Activated effector memory CD4-positive, alpha-beta T cell treated with anti-CD3 and anti-CD28 coated beads, Interleukin-2, amount 50 U/mL, for 16 hours (primary cell): Measurements from ENCODE around the gene PSMD5.
"Not testable (repeated sequence)": the region's sequence is repeated elsewhere in the genome, so short reads cannot be mapped to it uniquely, and the experiment has no call there.

Source experiments
- DNase-seq: peaks from one replicate; pipeline ENCODE4 v3.0.0-alpha.2; 2020

The PSMD5 gene

DNA sequence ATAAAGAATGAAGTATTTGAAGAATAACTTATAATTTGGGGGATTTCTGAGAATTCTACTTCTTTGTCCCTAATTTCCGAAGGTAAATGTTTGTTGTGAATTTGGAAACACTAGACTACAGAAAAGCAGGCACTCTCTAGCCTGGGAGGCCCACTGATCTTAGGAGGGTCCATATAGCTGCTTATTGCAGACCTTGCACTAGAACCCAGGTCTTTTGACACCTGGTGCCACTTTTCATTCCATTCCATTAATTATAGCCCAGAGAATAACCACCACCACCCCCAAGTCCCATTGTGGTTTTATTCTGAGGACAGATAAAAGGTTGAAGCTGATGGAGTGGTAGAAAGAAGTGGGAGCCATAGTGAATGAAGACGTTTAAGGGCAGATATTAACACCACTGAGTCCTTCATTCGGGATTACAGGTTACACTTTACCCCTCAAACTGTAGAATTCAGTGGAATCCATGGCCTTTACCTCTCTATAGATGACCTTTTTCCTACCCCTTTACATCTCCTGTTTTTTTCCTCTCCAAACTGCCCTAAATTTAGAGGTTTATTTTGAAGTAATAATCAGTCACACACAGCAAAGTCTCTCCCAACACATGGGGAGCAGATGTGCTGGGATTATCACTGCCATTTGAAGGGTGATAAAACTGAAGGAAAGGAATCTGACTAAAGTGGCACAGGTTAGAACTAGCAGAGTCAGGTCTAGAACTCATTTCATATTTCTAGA is 12.0 kb upstream of the PSMD5 start:
- no peak for DNase-seq

- DNase-seq = no peak
These were observed 10.5 kb upstream of the PSMD5 start for GRCh38 chr9:120853198-120853597.

- DNase-seq = no peak
These were observed 9.7 kb upstream of the PSMD5 start for GRCh38 chr9:120852240-120853010.

DNA sequence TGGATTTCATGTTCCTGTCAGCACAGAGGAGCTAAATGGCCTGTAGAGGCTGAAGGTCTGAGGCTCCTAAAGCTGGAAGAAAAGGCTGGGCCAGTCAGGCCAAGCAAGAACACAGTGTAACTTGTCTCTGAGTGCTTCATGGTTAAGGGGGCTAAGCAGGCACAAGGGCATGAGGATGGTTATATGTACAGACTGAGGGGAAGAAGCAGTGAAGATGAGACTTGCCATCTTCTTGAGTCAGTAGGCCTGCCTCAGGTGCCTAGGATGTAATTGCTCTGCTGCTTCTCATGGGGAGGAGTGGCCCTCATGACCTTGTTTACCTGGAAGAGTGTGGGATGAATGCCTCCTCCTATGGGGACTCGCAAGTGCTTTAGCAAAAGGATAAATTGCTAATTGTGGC is 8.7 kb upstream of the PSMD5 start:
- DNase-seq = no peak

- DNase-seq = no peak
These were observed 7.6 kb upstream of the PSMD5 start for GRCh38 chr9:120850315-120850714.

DNA sequence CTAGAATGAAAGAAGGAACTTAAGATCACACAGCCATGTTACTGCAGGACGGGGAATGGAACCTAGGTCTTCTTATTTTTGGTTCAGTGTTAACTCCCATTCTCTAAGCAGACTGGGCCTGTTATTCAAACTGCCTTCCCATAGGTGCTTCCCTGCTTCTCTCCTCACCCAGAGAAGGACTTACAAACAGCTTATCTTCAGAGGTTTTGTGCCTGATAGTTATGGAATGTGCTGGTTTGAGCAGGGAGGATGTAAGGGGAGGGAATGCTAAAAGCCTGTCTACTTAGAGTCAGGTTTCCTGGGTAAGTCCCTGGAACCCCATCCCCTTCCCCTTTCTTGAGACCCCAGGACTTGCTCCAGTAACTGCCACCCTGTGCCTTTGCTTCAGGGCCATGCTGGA is 4.2 kb upstream of the PSMD5 start:
- no peak for DNase-seq

GRCh38 chr9:120846251-120846889 is 3.6 kb upstream of the PSMD5 start:
- no peak for DNase-seq

GRCh38 chr9:120845255-120845654 is 2.5 kb upstream of the PSMD5 start:
- DNase-seq = peak; percentile 79

DNA sequence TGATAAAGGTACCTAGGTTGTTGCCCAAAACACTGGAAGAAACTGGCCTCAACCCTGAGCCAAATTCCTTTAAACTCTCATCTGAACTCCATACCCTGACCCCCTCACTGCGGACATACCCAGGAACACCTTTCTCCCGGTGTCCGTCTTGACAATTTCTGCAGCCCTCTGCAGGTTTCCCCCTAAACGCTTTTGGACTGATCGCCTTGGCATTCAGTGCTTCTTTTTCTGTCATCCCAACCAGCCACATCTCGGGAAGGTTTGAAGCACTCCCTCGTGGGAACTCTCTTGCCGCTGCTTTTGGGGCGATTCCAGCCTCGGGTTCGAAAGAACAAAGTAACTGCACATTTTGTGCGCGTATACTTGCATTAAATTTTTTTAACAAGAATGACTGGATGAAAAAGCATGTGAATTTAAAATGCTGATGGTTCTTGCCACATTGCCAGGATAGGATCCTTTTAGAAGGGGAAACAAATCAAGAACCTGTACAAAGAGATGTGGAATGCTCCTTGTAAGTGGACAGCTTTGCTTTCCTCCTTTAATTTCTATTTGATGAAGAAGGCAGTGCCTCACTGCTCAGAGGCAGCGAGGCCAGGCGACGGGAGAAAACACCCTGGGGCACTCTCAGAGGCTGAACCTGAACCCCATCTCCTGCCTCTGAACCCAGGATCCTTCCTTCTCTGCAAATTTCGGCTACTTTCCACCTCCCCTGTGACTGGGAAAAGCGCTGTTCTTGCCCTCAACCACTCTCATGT is 615 bp downstream of the PSMD5 start:
- no peak for DNase-seq

GRCh38 chr9:120839146-120839545 is 3.6 kb downstream of the PSMD5 start:
- no peak for DNase-seq

- DNase-seq = no peak
These were observed 4.8 kb downstream of the PSMD5 start for GRCh38 chr9:120837921-120838320.

- DNase-seq = no peak
These were observed 9.4 kb downstream of the PSMD5 start for GRCh38 chr9:120833325-120833724.

GRCh38 chr9:120832807-120833206 is 9.9 kb downstream of the PSMD5 start:
- no peak for DNase-seq

GRCh38 chr9:120830865-120831264 is 11.9 kb downstream of the PSMD5 start:
- no peak for DNase-seq

DNA sequence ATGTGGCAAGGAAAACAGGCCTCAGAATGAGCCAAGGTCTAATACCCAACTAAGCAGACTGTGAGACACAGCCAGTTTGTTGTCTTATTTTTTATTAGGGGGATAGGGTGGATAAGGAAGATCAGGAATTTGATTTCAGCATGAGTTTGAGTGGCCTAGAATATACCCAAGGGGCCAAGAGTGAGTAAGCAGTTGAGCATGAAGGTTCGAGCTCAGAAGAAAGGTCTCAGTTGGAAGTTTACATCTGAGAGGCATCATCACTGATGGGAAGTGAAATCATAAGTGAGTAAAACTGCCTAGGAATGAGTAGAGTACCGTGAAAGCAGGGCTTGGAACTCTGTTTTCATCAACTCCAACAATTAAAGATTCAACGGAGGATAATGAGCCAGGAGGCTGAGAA is 12.6 kb downstream of the PSMD5 start:
- DNase-seq = no peak

DNA sequence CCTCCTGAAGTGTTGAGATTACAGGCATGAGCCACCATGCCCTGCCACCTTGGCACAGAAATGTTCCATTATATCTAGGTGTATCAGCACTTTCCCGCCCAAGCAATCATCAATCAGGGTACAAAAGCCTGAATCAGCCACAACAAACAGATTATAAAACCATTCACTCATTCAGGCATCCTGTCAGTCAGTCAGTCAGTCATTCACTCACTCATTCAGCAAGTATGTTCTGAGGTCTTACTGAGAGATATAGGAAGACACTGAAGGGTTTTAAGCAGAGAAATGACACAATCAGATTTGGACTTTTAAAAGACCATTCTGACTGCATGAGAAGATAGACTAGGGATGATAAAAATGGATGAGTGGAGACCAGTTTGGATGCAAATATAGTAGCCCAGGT is 13.1 kb downstream of the PSMD5 start:
- no peak for DNase-seq

- no peak for DNase-seq
These were observed 22.6 kb downstream of the PSMD5 start for GRCh38 chr9:120820095-120820494.

- no peak for DNase-seq
These were observed 24.1 kb downstream of the PSMD5 start for GRCh38 chr9:120818595-120818994.

- DNase-seq = no peak
These were observed 27.6 kb downstream of the PSMD5 start for GRCh38 chr9:120815075-120815474.

DNA sequence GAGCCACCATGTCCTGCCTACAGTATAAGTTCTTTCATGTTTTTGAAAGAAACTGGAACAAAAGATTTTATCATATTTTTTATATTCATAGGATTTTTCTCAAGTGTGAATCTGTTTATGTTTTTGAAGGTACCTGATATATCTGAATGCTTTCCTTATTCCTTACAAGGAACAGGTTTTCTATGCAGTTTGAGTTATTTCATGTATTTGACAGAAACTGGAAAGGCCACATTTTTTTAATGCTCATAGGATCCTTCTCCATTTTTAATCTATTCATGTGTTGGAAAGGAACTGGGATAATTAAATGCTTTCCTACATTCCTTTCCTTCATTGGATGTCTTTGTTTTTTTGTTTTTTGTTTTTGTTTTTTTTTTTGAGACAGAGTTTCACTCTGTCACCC is 33.8 kb downstream of the PSMD5 start:
- no peak for DNase-seq

DNA sequence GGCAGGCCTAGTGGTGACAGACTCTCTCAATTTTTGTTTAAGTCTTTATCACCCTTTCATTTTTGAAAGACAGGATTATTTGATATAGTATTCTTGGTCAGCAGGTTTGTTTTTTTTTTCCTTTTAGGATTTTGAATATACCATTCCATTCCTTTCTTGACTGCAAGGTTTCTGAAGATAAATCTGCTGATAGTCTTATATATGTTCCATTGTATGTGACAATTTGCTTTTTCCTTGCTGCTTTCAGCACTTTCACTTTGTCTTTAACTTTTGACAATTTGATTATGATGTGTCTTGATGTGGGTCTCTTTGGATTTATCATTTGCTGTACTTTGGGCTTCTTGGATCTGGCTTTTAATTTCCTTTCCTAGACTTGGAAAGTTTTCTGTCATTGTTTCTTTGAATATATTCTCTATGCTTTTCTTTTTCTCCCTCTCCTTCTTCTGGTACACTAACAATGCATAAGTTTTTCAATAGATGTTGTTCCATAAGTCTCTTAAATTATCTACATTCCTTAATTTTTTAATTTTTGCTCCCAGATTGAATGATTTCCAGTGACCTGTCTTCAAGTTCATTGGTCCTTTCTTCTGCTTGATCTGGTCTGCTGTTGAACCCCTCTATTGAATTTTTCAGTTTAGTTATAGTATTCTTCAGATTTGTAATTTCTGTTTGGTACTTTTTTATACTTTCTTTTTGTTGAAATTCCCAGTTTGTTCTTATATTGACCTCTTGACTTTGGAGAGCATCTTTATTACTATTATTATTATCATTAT is 34.9 kb downstream of the PSMD5 start:
- DNase-seq = no peak

- not testable (repeated sequence) for DNase-seq
These were observed 37.8 kb downstream of the PSMD5 start for GRCh38 chr9:120804784-120805363.
